Smooth muscle cell (in vitro differentiated cells): Measurements from ENCODE around the gene NFAT5. TPM values are rescaled to one million over a fixed set of nuclear protein-coding genes. Genes with fewer than 3 reads are reported as not detected.
A peak's percentile ranks its signal among the peaks of the same experiment; 100 is the strongest.
"Not testable (repeated sequence)": the region's sequence is repeated elsewhere in the genome, so short reads cannot be mapped to it uniquely, and the experiment has no call there.

Experiments
- DNase-seq: peaks from one replicate; lab custom pipeline; 2025; ENCODE audit not compliant: unreplicated experiment; lab: John Stamatoyannopoulos, UW
- H2AFZ ChIP-seq: fragments of 200-600 bp; sonication (generic); 2 replicates; pipeline ENCODE4 v1.6.0; 2016; ENCODE audit warnings: antibody characterized with exemption, low read depth, mild to moderate bottlenecking
- H3F3A ChIP-seq: fragments of 200-600 bp; sonication (generic); 2 replicates; pipeline ENCODE4 v1.6.0; 2017; ENCODE audit warnings: antibody characterized with exemption, low read depth
- H3K27ac ChIP-seq: fragments of 200-600 bp; sonication (generic); 2 replicates; pipeline ENCODE4 v1.5.1; 2016; ENCODE audit warnings: low read depth, mild to moderate bottlenecking
- H3K27me3 ChIP-seq: fragments of 200-600 bp; sonication (generic); 2 replicates; pipeline ENCODE4 v1.6.1; 2016; ENCODE audit warnings: low read depth, mild to moderate bottlenecking
- H3K36me3 ChIP-seq: fragments of 200-600 bp; sonication (generic); 2 replicates; pipeline ENCODE4 v1.5.1; 2016; ENCODE audit warnings: low read depth
- H3K4me1 ChIP-seq: fragments of 200-600 bp; sonication (generic); 2 replicates; pipeline ENCODE4 v1.5.1; 2016; ENCODE audit warnings: low read depth
- H3K4me2 ChIP-seq: fragments of 200-600 bp; sonication (generic); 2 replicates; pipeline ENCODE4 v1.6.0; 2016; ENCODE audit warnings: mild to moderate bottlenecking
- H3K4me3 ChIP-seq: fragments of 200-600 bp; sonication (generic); 2 replicates; pipeline ENCODE4 v1.5.1; 2016; ENCODE audit warnings: mild to moderate bottlenecking
- H3K79me2 ChIP-seq: fragments of 200-600 bp; sonication (generic); 2 replicates; pipeline ENCODE4 v1.6.0; 2016; ENCODE audit warnings: low read depth, mild to moderate bottlenecking
- H3K9ac ChIP-seq: fragments of 200-600 bp; sonication (generic); 2 replicates; pipeline ENCODE4 v1.6.0; 2016; ENCODE audit warnings: low read depth
- H3K9me3 ChIP-seq: fragments of 200-600 bp; sonication (generic); replicated peaks from 2 replicates; pipeline ENCODE4 v1.5.1; 2016; ENCODE audit warnings: low read depth
- H4K20me1 ChIP-seq: fragments of 200-600 bp; sonication (generic); 2 replicates; pipeline ENCODE4 v1.6.0; 2016; ENCODE audit warnings: low read depth
- CTCF ChIP-seq: fragments of 200-600 bp; sonication (generic); IDR thresholded peaks from 2 replicates; pipeline ENCODE4 v1.5.1; 2017; ENCODE audit warnings: borderline replicate concordance, mild to moderate bottlenecking, antibody characterized with exemption; ENCODE audit not compliant: insufficient read depth, poor library complexity, severe bottlenecking
- WGBS: methylation state at CpG from one replicate; pipeline ENCODE4 v1.1.7; 2016; ENCODE audit warnings: low lambda C conversion rate; 5-methylcytosine and 5-hydroxymethylcytosine counted together
- polyA plus RNA-seq: library from polyadenylated mRNA; unstranded; fragments of >200 nt; fragmentation: Nextera tagmentation; extraction: Ambion mirVana; gene quantifications from 2 replicates; pipeline ENCODE4 v1.2.1, GENCODE V29; 2016
- total RNA-seq: library from RNA; depleted of rRNA; stranded (reverse); fragments of >200 nt; gene quantifications from 2 replicates; pipeline ENCODE4 v1.2.3, GENCODE V29; 2014

Gene NFAT5
- total and polyA plus RNA-seq, 2 experiments from 2014 or later = 4.2 to 44.3 TPM

- no peak for DNase-seq
- Histone ChIP-seq H3K4me2 (peak overlapping the region; percentile 86), H4K20me1 (no peaks in the 10 kb centered on the region), H3K27ac (peak overlapping the region; percentile 88), H3K9me3 (no peaks in the 10 kb centered on the region), H3K4me3 (peak overlapping the region; percentile 62), H3K4me1 (peaks cover 10% of the 10 kb centered on the region), H3K36me3 (no peaks in the 10 kb centered on the region), H3K9ac (peak overlapping the region; percentile 71), H3K79me2 (peaks cover 10% of the 10 kb centered on the region), H3F3A (no peaks in the 10 kb centered on the region), H3K27me3 (no peaks in the 10 kb centered on the region), H2AFZ (no peak overlapping the region)
- no peak for TF ChIP-seq CTCF
- WGBS = 74% methylated on average over 5 of the region's 5 CpGs
Measured at GRCh38 chr16:69727916-69728270, 162.1 kb downstream of the NFAT5 start.

GRCh38 chr16:69729030-69729429 lies 163.3 kb downstream of the NFAT5 start:
- not testable (repeated sequence) for H3K27ac ChIP-seq, H3K36me3 ChIP-seq, H3K27me3 ChIP-seq, H3K4me2 ChIP-seq, H2AFZ ChIP-seq, H3K4me3 ChIP-seq, H4K20me1 ChIP-seq, H3K79me2 ChIP-seq, H3K9ac ChIP-seq, H3F3A ChIP-seq, H3K9me3 ChIP-seq, DNase-seq, H3K4me1 ChIP-seq
- 90% methylated on average over 4 of the region's 4 CpGs for WGBS

GRCh38 chr16:69731280-69731679 lies 165.5 kb downstream of the NFAT5 start:
- not testable (repeated sequence) for H3K27ac ChIP-seq, DNase-seq, H3K36me3 ChIP-seq, H3K9ac ChIP-seq, H3K9me3 ChIP-seq, H3K4me3 ChIP-seq, H3F3A ChIP-seq, H3K4me1 ChIP-seq, H3K4me2 ChIP-seq, H4K20me1 ChIP-seq, H3K27me3 ChIP-seq, H2AFZ ChIP-seq, H3K79me2 ChIP-seq
- WGBS = 80% methylated on average over 5 of the region's 5 CpGs

- Histone ChIP-seq H3K9me3 (no peaks in the 10 kb centered on the region), H2AFZ (no peak overlapping the region), H3K4me2 (no peak overlapping the region), H4K20me1 (no peaks in the 10 kb centered on the region), H3K9ac (no peak overlapping the region), H3K79me2 (no peaks in the 10 kb centered on the region), H3K27ac (no peak overlapping the region), H3K36me3 (no peaks in the 10 kb centered on the region), H3F3A (no peaks in the 10 kb centered on the region), H3K27me3 (no peaks in the 10 kb centered on the region), H3K4me1 (peaks cover 10% of the 10 kb centered on the region), H3K4me3 (no peak overlapping the region)
- no peak for DNase-seq
- 96% methylated on average over 6 of the region's 6 CpGs for WGBS
- no peak for TF ChIP-seq CTCF
Measured at GRCh38 chr16:69732101-69732500, 166.3 kb downstream of the NFAT5 start.

- Histone ChIP-seq H3K9me3 (no peaks in the 10 kb centered on the region), H3K79me2 (no peaks in the 10 kb centered on the region), H3F3A (no peaks in the 10 kb centered on the region), H4K20me1 (no peaks in the 10 kb centered on the region), H3K36me3 (peaks cover 4% of the 10 kb centered on the region), H3K4me3 (no peak overlapping the region), H3K4me1 (no peaks in the 10 kb centered on the region), H3K4me2 (no peak overlapping the region), H3K27me3 (no peaks in the 10 kb centered on the region), H3K27ac (no peak overlapping the region), H2AFZ (no peak overlapping the region), H3K9ac (no peak overlapping the region)
- WGBS = 91% methylated on average over 8 of the region's 8 CpGs
- no peak for TF ChIP-seq CTCF
- DNase-seq = no peak
Measured at GRCh38 chr16:69741519-69741918, 175.8 kb downstream of the NFAT5 start.
